B cell (primary cell): ENCODE data around the gene FAM107B.

Experiments used
- CTCF ChIP-seq: fragments of 200-600 bp; IDR thresholded peaks from one replicate; pipeline ENCODE4 v1.8.0; 2022; ENCODE audit warnings: antibody characterized with exemption, mild to moderate bottlenecking
- EZH2 ChIP-seq: IDR thresholded peaks from 2 replicates; pipeline ENCODE4 v1.6.1; 2012; ENCODE audit warnings: borderline replicate concordance, low read depth, mild to moderate bottlenecking, moderate library complexity, low read length; ENCODE audit not compliant: insufficient read depth, poor library complexity, severe bottlenecking

DNA sequence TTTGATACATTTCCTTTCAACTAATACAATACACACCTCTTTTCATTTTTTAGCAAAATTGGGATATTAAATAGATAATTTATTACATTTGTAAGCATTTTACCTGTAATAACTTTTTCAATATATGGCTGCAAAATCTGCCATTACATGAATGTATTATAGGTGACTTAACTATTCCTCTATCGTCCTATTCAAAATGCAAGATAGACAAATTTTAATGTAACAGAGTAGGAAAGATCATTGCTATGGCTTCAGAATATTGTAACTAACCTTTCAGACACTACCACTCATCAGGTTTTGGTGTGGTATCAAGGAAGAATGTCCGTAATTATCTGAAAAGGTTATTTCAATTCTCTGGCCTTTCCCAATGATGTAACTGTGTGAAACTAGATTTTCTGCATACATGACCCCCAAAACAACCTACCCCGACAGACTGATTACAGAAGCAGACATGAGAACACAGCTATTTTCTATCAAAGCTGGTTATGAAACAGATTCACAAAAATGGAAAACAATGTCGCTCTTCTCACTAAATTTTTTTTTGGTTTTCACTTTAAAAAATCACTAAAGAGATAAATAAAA, 211.2 kb downstream of the FAM107B start:
- TF ChIP-seq CTCF (no peak), EZH2 (no peak)
